ENCODE results near the gene STRADB.
"Not testable (repeated sequence)": the region's sequence is repeated elsewhere in the genome, so short reads cannot be mapped to it uniquely, and the experiment has no call there.

The STRADB gene

GRCh38 chr2:201419057-201419635 lies 32.4 kb upstream of the STRADB start:
- H3K9me3 ChIP-seq (ENCODE audit: control insufficient read depth, low read length), result no peaks in the 10 kb centered on the region
- TF ChIP-seq CTCF (IDR thresholded peaks at IDR 0.05), result no peak
- peaks cover 11% of the 10 kb centered on the region for H3K4me1 ChIP-seq
- H2AFZ ChIP-seq, result no peak overlapping the region
- no peaks in the 10 kb centered on the region for H3K27me3 ChIP-seq (ENCODE audit: control insufficient read depth, insufficient read depth, low read length)
- H3K79me2 ChIP-seq, result no peaks in the 10 kb centered on the region
- no peak overlapping the region for H3K4me3 ChIP-seq (ENCODE audit: low read depth, low read length)
- H3K36me3 ChIP-seq (ENCODE audit: control insufficient read depth, insufficient read depth, low read length), result no peaks in the 10 kb centered on the region
- H3K27ac ChIP-seq, result no peak overlapping the region
- no peak overlapping the region for H3K4me2 ChIP-seq (ENCODE audit: low read length)
- H3K9ac ChIP-seq, result no peak overlapping the region

- Histone ChIP-seq H3K79me2 (no peaks in the 10 kb centered on the region), H2AFZ (no peak overlapping the region), H3K9ac (no peak overlapping the region), H3K4me3 (ENCODE audit: low read depth, low read length) (no peak overlapping the region), H3K9me3 (ENCODE audit: control insufficient read depth, low read length) (no peaks in the 10 kb centered on the region), H3K4me1 (peaks cover 7% of the 10 kb centered on the region), H3K36me3 (ENCODE audit: control insufficient read depth, insufficient read depth, low read length) (no peaks in the 10 kb centered on the region), H3K27me3 (ENCODE audit: control insufficient read depth, insufficient read depth, low read length) (no peaks in the 10 kb centered on the region), H3K27ac (no peak overlapping the region), H3K4me2 (ENCODE audit: low read length) (no peak overlapping the region)
- TF ChIP-seq CTCF (IDR thresholded peaks at IDR 0.05), result no peak
Measured at GRCh38 chr2:201419986-201420385, 31.6 kb upstream of the STRADB start.

GRCh38 chr2:201420442-201421113 lies 31.0 kb upstream of the STRADB start:
- Histone ChIP-seq H3K9ac (no peak overlapping the region), H3K36me3 (ENCODE audit: control insufficient read depth, insufficient read depth, low read length) (no peaks in the 10 kb centered on the region), H3K79me2 (no peaks in the 10 kb centered on the region), H3K4me2 (ENCODE audit: low read length) (no peak overlapping the region), H3K27me3 (ENCODE audit: control insufficient read depth, insufficient read depth, low read length) (no peaks in the 10 kb centered on the region), H3K27ac (no peak overlapping the region), H2AFZ (no peak overlapping the region), H3K4me3 (ENCODE audit: low read depth, low read length) (no peak overlapping the region), H3K9me3 (ENCODE audit: control insufficient read depth, low read length) (no peaks in the 10 kb centered on the region), H3K4me1 (peaks cover 3% of the 10 kb centered on the region)
- TF ChIP-seq CTCF (IDR thresholded peaks at IDR 0.05), result no peak

GRCh38 chr2:201425952-201426351 lies 25.6 kb upstream of the STRADB start:
- no peaks in the 10 kb centered on the region for H3K27me3 ChIP-seq (ENCODE audit: control insufficient read depth, insufficient read depth, low read length)
- no peak overlapping the region for H3K4me3 ChIP-seq (ENCODE audit: low read depth, low read length)
- H3K4me2 ChIP-seq (ENCODE audit: low read length), result no peak overlapping the region
- H3K36me3 ChIP-seq (ENCODE audit: control insufficient read depth, insufficient read depth, low read length), result no peaks in the 10 kb centered on the region
- TF ChIP-seq CTCF (IDR thresholded peaks at IDR 0.05), result no peak
- no peak overlapping the region for H3K27ac ChIP-seq
- H3K4me1 ChIP-seq, result peaks cover 3% of the 10 kb centered on the region
- peaks cover 33% of the 10 kb centered on the region for H3K79me2 ChIP-seq
- no peak overlapping the region for H2AFZ ChIP-seq
- no peaks in the 10 kb centered on the region for H3K9me3 ChIP-seq (ENCODE audit: control insufficient read depth, low read length)
- H3K9ac ChIP-seq, result no peak overlapping the region

GRCh38 chr2:201428366-201428765 lies 23.2 kb upstream of the STRADB start:
- H2AFZ ChIP-seq; H3K9ac ChIP-seq; H3K27me3 ChIP-seq (ENCODE audit: control insufficient read depth, insufficient read depth, low read length); H3K4me3 ChIP-seq (ENCODE audit: low read depth, low read length); H3K36me3 ChIP-seq (ENCODE audit: control insufficient read depth, insufficient read depth, low read length); H3K27ac ChIP-seq; H3K9me3 ChIP-seq (ENCODE audit: control insufficient read depth, low read length); H3K4me1 ChIP-seq; H3K4me2 ChIP-seq (ENCODE audit: low read length): not testable (repeated sequence)
- peaks cover 41% of the 10 kb centered on the region for H3K79me2 ChIP-seq

- H2AFZ ChIP-seq; H3K27me3 ChIP-seq (ENCODE audit: control insufficient read depth, insufficient read depth, low read length); H3K4me3 ChIP-seq (ENCODE audit: low read depth, low read length); H3K4me1 ChIP-seq; H3K4me2 ChIP-seq (ENCODE audit: low read length); H3K27ac ChIP-seq; H3K9me3 ChIP-seq (ENCODE audit: control insufficient read depth, low read length); H3K9ac ChIP-seq; H3K36me3 ChIP-seq (ENCODE audit: control insufficient read depth, insufficient read depth, low read length): not testable (repeated sequence)
- H3K79me2 ChIP-seq, result peaks cover 46% of the 10 kb centered on the region
Measured at GRCh38 chr2:201429835-201430234, 21.7 kb upstream of the STRADB start.

- H3K79me2 ChIP-seq, result peaks cover 49% of the 10 kb centered on the region
- not testable (repeated sequence) for H3K4me2 ChIP-seq (ENCODE audit: low read length); H3K4me1 ChIP-seq; H3K27ac ChIP-seq; H3K36me3 ChIP-seq (ENCODE audit: control insufficient read depth, insufficient read depth, low read length); H2AFZ ChIP-seq; H3K27me3 ChIP-seq (ENCODE audit: control insufficient read depth, insufficient read depth, low read length); H3K9ac ChIP-seq; H3K9me3 ChIP-seq (ENCODE audit: control insufficient read depth, low read length); H3K4me3 ChIP-seq (ENCODE audit: low read depth, low read length)
Measured at GRCh38 chr2:201430322-201430721, 21.2 kb upstream of the STRADB start.
